Measurements from ENCODE around the gene PLIN5.

The PLIN5 gene

GRCh38 chr19:4493929-4494690, 40.9 kb downstream of the PLIN5 start:
- Histone ChIP-seq H3K4me2 (ENCODE audit: low read depth, low read length) (no peak overlapping the region), H3K27ac (ENCODE audit: low read length) (no peak overlapping the region), H3K27me3 (replicated peaks; ENCODE audit: insufficient read depth, low read length) (no peaks in the 10 kb centered on the region), H3K9me2 (replicated peaks; ENCODE audit: insufficient read depth, low read length) (no peaks in the 10 kb centered on the region), H4K20me1 (ENCODE audit: insufficient read depth, low read length) (no peaks in the 10 kb centered on the region), H3K4me3 (ENCODE audit: low read length) (no peak overlapping the region), H3K79me2 (ENCODE audit: low read length) (no peaks in the 10 kb centered on the region), H3K4me1 (ENCODE audit: low read length) (no peaks in the 10 kb centered on the region), H2AFZ (ENCODE audit: low read length) (no peak overlapping the region), H3F3A (ENCODE audit: insufficient read depth, low read length) (no peaks in the 10 kb centered on the region), H3K9ac (ENCODE audit: low read length) (no peak overlapping the region), H3K9me3 (replicated peaks; ENCODE audit: insufficient read depth, low read length) (no peaks in the 10 kb centered on the region), H3K36me3 (replicated peaks; ENCODE audit: insufficient read depth, low read length) (no peaks in the 10 kb centered on the region)
- TF ChIP-seq EZH2phosphoT487 (IDR thresholded peaks at IDR 0.05; ENCODE audit: low read length) (no peak), EZH2 (optimal IDR thresholded peaks at IDR 0.05; ENCODE audit: low read depth, low read length) (no peak)
- TF ChIP-seq, protein P1, sequence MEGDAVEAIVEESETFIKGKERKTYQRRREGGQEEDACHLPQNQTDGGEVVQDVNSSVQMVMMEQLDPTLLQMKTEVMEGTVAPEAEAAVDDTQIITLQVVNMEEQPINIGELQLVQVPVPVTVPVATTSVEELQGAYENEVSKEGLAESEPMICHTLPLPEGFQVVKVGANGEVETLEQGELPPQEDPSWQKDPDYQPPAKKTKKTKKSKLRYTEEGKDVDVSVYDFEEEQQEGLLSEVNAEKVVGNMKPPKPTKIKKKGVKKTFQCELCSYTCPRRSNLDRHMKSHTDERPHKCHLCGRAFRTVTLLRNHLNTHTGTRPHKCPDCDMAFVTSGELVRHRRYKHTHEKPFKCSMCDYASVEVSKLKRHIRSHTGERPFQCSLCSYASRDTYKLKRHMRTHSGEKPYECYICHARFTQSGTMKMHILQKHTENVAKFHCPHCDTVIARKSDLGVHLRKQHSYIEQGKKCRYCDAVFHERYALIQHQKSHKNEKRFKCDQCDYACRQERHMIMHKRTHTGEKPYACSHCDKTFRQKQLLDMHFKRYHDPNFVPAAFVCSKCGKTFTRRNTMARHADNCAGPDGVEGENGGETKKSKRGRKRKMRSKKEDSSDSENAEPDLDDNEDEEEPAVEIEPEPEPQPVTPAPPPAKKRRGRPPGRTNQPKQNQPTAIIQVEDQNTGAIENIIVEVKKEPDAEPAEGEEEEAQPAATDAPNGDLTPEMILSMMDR (IDR thresholded peaks at IDR 0.05; ENCODE audit: low read length) = no peak
- no peak for DNase-seq

DNA sequence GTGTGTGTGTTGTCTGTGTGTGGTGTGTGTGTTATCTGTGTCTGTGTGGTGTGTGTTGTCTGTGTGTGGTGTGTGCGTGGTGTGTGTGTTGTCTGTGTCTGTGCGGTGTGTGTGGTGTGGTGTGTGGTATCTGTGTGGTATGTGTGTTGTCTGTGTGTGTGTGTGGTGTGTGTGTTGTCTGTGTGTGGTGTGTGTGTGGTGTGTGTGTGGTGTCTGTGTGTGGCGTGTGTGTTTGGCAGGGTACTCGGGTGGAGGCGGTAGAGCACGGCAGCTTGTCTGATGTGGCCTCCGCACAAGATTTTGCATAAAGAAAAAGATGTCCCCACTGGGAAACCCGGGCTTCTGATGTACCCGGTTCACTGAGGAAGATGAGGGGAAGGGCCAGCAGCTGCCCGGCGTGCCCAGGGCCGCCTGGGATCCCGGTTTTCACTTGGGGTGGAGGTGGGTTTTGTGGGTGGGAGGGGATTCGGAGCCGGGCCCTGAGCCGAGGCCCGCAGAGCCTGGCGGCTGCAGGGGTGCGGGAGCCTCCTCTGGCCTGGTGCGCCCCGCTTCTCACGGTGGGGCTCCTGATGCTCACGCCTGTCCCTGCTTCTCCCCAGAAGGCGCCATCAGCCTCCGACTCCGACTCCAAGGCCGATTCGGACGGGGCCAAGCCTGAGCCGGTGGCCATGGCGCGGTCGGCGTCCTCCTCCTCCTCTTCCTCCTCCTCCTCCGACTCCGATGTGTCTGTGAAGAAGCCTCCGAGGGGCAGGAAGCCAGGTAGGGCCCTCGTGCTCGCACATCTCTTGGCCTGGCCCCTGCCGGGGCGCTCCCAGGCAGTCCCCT, 41.7 kb downstream of the PLIN5 start:
- H3K36me3 ChIP-seq (replicated peaks; ENCODE audit: insufficient read depth, low read length) = no peaks in the 10 kb centered on the region
- H3K9ac ChIP-seq (ENCODE audit: low read length) = no peak overlapping the region
- TF ChIP-seq, protein P1 (IDR thresholded peaks at IDR 0.05; ENCODE audit: low read length) = no peak
- TF ChIP-seq EZH2 (optimal IDR thresholded peaks at IDR 0.05; ENCODE audit: low read depth, low read length) (no peak), EZH2phosphoT487 (IDR thresholded peaks at IDR 0.05; ENCODE audit: low read length) (no peak)
- H3K79me2 ChIP-seq (ENCODE audit: low read length) = no peaks in the 10 kb centered on the region
- no peak overlapping the region for H3K27ac ChIP-seq (ENCODE audit: low read length)
- no peak overlapping the region for H3K4me3 ChIP-seq (ENCODE audit: low read length)
- H3K27me3 ChIP-seq (replicated peaks; ENCODE audit: insufficient read depth, low read length) = no peaks in the 10 kb centered on the region
- H4K20me1 ChIP-seq (ENCODE audit: insufficient read depth, low read length) = no peaks in the 10 kb centered on the region
- no peaks in the 10 kb centered on the region for H3F3A ChIP-seq (ENCODE audit: insufficient read depth, low read length)
- H3K4me1 ChIP-seq (ENCODE audit: low read length) = no peaks in the 10 kb centered on the region
- H3K4me2 ChIP-seq (ENCODE audit: low read depth, low read length) = no peak overlapping the region
- H2AFZ ChIP-seq (ENCODE audit: low read length) = no peak overlapping the region
- H3K9me2 ChIP-seq (replicated peaks; ENCODE audit: insufficient read depth, low read length) = no peaks in the 10 kb centered on the region
- H3K9me3 ChIP-seq (replicated peaks; ENCODE audit: insufficient read depth, low read length) = no peaks in the 10 kb centered on the region
- DNase-seq = no peak

DNA sequence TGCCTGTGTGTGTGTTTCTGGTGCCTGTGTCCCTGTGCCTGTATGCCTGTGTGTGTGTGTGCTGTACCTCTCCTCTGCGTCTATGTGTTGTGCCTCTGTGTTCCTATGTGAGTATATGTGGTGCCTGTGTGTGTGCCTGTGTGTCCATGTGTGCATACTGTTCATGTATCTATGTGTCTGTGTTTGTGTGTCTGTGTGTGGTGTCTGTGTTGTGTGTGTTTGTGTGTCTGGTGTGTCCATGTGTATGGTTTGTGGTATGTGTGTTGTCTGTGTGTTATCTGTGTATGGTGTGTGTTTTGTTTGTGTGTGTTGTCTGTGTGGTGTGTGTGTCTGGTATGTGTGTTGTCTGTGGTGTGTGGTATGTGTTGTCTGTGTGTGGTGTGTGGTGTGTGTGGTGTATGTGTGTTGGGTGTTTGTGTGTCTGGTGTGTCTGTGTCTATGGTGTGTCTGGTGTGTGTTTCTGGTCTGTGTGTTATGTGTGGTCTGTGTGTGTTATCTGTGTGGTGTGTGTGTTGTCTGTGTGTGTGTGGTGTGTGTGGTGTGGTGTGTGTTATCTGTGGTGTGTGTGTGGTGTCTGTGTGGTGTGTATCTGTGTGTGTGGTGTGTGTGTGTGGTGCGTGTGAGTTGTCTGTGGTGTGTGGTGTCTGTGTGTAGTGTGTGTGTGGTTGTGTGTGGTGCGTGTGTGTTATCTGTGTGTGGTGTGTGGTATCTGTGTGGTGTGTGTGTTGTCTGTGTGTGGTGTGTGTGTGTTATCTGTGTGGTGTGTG, 42.5 kb downstream of the PLIN5 start:
- TF ChIP-seq, protein P1 (IDR thresholded peaks at IDR 0.05; ENCODE audit: low read length) = no peak
- no peak for TF ChIP-seq EZH2 (optimal IDR thresholded peaks at IDR 0.05; ENCODE audit: low read depth, low read length)
- no peak for TF ChIP-seq EZH2phosphoT487 (IDR thresholded peaks at IDR 0.05; ENCODE audit: low read length)
- no peaks in the 10 kb centered on the region for H4K20me1 ChIP-seq (ENCODE audit: insufficient read depth, low read length)
- no peaks in the 10 kb centered on the region for H3F3A ChIP-seq (ENCODE audit: insufficient read depth, low read length)
- H3K4me3 ChIP-seq (ENCODE audit: low read length) = no peak overlapping the region
- no peak overlapping the region for H3K27ac ChIP-seq (ENCODE audit: low read length)
- H3K4me2 ChIP-seq (ENCODE audit: low read depth, low read length) = no peak overlapping the region
- H3K36me3 ChIP-seq (replicated peaks; ENCODE audit: insufficient read depth, low read length) = no peaks in the 10 kb centered on the region
- H3K9me3 ChIP-seq (replicated peaks; ENCODE audit: insufficient read depth, low read length) = no peaks in the 10 kb centered on the region
- no peaks in the 10 kb centered on the region for H3K79me2 ChIP-seq (ENCODE audit: low read length)
- no peaks in the 10 kb centered on the region for H3K4me1 ChIP-seq (ENCODE audit: low read length)
- H3K9ac ChIP-seq (ENCODE audit: low read length) = no peak overlapping the region
- no peak for DNase-seq
- H2AFZ ChIP-seq (ENCODE audit: low read length) = no peak overlapping the region
- H3K27me3 ChIP-seq (replicated peaks; ENCODE audit: insufficient read depth, low read length) = no peaks in the 10 kb centered on the region
- no peaks in the 10 kb centered on the region for H3K9me2 ChIP-seq (replicated peaks; ENCODE audit: insufficient read depth, low read length)
